Heart left ventricle (tissue), 13 donors: ENCODE measurements around the gene GABBR2.

Source experiments
- POLR2A ChIP-seq, 2 donors: fragments of 450-650 bp; IDR thresholded peaks; one replicate each; pipeline ENCODE4 v1.6.1; 2017; ENCODE audit warnings: antibody characterized with exemption in 2 of 2, mild to moderate bottlenecking in 2 of 2, moderate library complexity in 2 of 2
- TF ChIP-seq, protein P1 (sequence below), 12 donors: fragments of 200-600 bp; sonication (generic) in 4 of 12; IDR thresholded peaks; one replicate each; pipeline versions ENCODE4 v1.5.0 to v1.8.0; 2018 to 2022; ENCODE audit warnings: antibody characterized with exemption in 12 of 12, mild to moderate bottlenecking in 5 of 12
- donor health status: ischemic (EF 13 %, LVEDD 7.1; RV severe dilation, severe dysfunction).
- donor health status: DM: no; HTN: yes; CAD: no.
- donor health status: DM: no; HTN: no; CAD: no.
- donor health status: ischemic (EF 25% LVEDD 6.9; RV normal size, moderate dysfunction).
- donor health status: ischemic (EF 25% LVEDD 5.7; RV mildly dilated, moderate dysfunction).
- donor health status: ischemic (EF 35%, LVEDD 5.7; RV mildly dilated, moderate dysfunction).
- donor health status: nonischemic (EF 11% LVEDD 7.7; RV severe dilation, severe dysfunction).
- donor health status: DM: yes; HTN: yes; CAD: no.
- donor health status: PGD.
- donor health status: ischemic (EF 29% LVEDD 5.4; RV normal size, mild dysfunction).
- donor health status: nonischemic (EF 23%, LVEDD 6.1; RV moderate dilation, normal function).

DNA sequence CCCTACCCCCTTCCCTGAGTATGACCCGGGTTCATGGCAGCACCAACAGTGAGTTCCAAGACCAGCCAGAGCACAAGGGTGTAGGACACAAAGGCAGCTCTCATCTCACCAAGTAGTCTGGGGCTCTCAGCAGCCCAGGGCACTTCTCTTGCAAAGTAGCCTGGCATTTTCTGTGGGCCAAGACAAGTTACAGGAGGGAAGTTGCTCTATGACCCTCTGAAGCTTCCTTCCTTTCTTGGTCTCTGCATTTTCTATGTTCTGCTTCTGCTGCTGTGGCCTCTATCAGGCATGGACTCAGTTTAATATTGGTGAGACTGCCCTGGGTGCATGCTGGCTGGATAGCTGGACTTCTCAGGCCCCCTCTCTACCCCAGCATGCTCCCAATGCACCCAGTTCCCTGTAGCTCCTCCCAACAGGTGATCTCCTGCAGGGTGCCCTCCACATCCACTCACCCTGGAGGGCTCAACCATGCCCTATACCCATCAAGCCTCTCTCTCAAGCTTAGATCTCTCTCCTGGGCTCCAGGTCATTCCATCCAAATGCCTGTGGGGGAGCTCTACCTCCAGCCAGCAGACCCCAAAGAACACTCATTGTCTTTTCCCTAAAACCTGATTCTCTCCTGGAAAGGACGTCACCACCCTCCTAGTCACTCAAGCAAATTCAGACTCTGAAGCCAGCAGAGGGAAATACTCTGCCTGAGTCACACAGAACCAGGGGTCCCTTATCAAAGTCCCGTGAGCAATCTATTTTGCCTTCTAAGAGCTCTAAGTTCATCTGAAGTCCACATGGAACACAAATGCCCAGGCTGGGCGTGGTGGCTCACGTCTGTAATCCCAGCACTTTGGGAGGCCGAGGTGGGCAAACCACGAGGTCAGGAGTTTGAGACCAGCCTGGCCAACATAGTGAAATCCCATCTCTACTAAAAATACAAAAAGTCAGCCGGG is 467.1 kb downstream of the GABBR2 start:
- TF ChIP-seq, protein P1, sequence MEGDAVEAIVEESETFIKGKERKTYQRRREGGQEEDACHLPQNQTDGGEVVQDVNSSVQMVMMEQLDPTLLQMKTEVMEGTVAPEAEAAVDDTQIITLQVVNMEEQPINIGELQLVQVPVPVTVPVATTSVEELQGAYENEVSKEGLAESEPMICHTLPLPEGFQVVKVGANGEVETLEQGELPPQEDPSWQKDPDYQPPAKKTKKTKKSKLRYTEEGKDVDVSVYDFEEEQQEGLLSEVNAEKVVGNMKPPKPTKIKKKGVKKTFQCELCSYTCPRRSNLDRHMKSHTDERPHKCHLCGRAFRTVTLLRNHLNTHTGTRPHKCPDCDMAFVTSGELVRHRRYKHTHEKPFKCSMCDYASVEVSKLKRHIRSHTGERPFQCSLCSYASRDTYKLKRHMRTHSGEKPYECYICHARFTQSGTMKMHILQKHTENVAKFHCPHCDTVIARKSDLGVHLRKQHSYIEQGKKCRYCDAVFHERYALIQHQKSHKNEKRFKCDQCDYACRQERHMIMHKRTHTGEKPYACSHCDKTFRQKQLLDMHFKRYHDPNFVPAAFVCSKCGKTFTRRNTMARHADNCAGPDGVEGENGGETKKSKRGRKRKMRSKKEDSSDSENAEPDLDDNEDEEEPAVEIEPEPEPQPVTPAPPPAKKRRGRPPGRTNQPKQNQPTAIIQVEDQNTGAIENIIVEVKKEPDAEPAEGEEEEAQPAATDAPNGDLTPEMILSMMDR (IDR thresholded peaks at IDR 0.05) = no peak
- no peak for TF ChIP-seq POLR2A (IDR thresholded peaks at IDR 0.05)
